GM19452 (cell line): ENCODE results near the gene SNAI3.

Source experiments
- ATAC-seq: cut with Tn5 transposase; IDR thresholded peaks from one replicate; pipeline ENCODE4 v1.9.1; 2021; ENCODE audit not compliant: unreplicated experiment

SNAI3 gene

DNA sequence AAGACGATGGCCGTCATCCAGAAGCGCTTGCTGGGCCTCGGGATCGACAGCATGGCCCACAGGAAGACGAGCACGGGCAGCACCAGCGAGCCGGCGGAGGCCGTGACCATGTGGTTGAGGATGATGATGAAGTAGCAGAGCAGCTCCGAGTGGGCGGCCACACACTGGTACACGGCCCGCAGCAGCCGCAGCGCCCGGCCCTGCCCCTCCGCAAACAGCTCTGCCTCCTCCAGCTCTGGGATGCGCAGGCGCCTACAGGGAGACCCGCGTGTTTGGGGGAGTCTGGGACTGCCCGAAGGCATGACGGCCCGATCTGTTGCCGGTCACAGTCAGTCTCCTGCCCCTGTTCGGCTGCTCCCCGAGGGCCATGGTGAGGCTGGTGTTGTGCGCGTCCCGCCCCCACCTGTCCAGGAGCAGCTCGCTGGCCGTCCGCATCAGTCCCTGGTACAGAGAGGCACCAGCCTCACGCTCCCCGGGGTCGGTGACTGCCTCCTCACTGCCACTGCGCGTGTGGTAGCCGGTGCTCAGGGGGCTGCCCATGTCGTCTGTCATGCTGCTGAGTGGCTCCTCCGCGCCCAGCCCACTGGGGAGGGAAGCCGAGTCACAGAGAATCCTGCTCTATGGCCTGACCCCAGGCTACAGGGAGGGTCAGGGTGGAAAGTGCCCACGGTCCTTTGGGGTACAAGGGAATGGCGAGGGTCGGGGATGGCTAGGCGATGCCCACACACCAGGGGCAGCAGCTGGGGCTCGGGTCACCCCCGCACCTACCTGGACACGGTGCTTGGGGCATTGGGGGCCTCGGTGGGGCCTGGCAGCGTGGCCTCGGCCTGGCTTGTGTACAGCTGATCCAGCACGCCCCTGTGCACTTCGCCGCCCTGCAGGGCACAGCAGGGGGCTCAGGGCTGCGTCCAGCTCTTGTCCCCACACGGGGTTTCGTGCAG is 35.8 kb upstream of the SNAI3 start:
- no peak for ATAC-seq

GRCh38 chr16:88721236-88721635 is 34.9 kb upstream of the SNAI3 start:
- no peak for ATAC-seq

DNA sequence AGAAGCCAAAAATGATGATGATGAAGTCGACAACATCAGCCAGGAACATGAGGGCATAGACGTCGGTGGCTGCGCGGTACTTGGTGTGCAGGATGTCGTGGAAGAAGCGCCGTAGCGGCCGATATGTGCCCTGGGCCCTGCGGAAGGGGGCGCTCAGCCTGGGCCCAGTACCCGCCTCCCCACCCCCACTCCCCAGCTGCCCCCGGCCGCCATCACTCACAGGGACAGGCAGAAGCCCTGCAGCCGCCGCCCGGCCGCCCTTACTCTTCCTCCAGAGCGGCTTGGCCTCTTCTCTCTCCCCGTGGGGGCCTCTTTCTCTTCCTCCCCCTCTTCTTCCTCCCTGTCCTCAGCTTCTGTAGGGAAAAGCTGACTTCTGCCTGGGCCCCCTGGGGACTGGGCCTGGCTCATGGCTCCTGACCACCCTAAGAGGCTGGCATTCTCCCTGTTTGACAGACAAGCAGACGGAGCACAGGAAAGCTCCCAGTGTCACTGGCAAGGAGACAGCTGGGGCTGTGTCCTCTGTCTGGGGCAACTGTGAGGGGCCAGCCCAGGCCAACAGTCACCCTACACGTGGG is 34.2 kb upstream of the SNAI3 start:
- ATAC-seq: no peak

- ATAC-seq: no peak
Measured at GRCh38 chr16:88719933-88720296, 33.6 kb upstream of the SNAI3 start.

GRCh38 chr16:88719267-88719932 is 33.1 kb upstream of the SNAI3 start:
- no peak for ATAC-seq

DNA sequence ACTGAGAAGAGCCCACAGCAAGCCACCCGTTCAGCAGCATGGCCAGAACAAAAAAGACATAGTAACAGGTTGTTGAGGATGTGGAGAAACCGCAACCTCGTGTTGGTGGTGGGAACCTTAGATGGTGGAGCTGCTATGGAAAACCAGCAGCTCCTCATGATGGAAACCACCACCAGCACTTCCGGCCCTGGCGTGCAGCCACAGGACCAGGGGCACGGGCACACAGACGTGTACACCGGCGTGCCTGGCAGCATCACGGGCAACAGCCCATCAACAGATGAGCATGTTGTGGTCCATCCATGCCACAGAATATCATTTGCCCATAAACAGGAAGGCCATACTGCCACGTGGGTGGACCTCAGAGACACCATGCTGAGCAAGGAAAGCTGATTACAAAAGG is 31.9 kb upstream of the SNAI3 start:
- ATAC-seq: no peak

DNA sequence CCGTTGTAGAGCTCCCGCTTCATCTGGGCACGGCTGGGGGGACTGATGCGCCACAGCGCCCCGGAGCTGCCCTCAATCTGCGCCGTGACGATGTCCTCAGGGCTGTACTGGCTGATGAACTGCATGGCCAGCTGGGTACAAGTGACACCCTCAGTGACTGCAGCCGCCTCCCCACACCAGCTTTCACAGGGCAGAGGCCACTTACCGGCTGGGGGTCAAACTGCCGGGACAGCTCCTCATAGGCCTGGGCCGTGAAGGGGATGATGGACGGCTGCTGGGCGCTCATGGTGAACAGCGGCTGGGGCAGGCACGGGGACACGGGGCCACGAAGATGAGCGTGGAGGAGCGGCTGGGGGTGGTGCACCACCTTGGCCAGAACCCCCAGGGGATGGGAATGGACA is 30.3 kb upstream of the SNAI3 start:
- ATAC-seq: no peak

- ATAC-seq: no peak
Measured at GRCh38 chr16:88716201-88716600, 29.9 kb upstream of the SNAI3 start.

- ATAC-seq: no peak
Measured at GRCh38 chr16:88715312-88716190, 29.2 kb upstream of the SNAI3 start.

- ATAC-seq: no peak
Measured at GRCh38 chr16:88714420-88715302, 28.4 kb upstream of the SNAI3 start.

- no peak for ATAC-seq
Measured at GRCh38 chr16:88713568-88714419, 27.5 kb upstream of the SNAI3 start.

DNA sequence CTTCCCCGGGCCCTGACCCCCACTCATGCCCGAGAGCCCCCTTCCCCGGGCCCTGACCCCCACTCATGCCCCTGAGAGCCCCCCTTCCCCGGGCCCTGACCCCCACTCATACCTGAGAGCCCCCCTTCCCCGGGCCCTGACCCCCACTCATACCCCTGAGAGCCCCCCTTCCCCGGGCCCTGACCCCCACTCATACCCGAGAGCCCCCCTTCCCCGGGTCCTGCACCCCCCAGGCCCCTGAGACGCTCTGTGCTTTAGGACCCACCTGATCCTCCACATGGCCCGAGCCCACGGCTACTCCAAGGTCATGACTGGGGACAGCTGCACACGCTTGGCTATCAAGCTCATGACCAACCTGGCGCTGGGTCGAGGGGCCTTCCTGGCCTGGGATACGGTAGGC is 26.7 kb upstream of the SNAI3 start:
- no peak for ATAC-seq

DNA sequence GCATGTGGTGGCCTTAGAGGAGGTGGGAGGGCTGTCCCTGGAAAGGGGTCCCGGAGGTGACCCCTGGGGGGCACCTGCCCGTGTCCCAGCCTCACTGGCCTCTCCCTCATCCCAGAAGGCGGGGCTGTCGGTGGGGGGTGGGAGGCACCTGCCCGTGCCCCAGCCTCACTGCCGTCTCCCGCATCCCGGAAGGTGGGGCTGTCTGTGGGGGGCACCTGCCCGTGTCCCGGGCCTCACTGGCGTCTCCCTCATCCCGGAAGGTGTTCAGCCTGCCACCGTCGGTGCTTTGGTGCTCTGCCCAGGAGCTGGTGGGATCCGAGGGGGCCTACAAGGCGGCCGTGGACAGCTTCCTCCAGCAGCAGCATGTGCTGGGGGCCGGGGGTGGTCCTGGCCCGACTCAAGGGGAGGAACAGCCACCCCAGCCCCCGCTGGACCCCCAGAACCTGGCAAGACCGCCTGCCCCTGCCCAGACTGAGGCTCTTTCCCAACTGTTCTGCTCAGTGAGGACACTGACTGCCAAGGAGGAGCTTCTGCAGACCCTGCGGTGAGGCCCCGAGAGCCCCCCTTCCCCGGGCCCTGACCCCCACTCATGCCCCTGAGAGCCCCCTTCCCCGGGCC is 26.2 kb upstream of the SNAI3 start:
- no peak for ATAC-seq

- ATAC-seq: no peak
Measured at GRCh38 chr16:88711750-88712340, 25.5 kb upstream of the SNAI3 start.

DNA sequence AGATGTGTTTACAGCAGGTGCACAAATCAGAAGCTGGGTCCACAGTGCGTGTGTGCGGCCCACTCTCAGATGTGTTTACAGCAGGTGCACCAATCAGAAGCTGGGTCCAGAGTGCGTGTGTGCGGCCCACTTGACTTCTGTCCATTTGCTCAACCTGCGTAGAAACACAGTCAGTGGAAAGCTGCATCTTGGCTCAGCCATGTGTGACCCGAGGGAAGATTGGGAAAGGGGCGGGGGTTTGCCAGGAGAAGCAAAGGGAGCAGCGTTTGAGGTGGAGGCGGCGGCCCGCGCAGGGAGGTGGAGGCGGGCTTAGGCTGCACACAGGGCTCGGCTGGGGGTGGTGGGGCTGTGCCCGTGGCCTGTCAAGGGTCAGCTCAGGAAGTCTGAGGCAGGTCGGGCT is 24.2 kb upstream of the SNAI3 start:
- ATAC-seq: no peak

DNA sequence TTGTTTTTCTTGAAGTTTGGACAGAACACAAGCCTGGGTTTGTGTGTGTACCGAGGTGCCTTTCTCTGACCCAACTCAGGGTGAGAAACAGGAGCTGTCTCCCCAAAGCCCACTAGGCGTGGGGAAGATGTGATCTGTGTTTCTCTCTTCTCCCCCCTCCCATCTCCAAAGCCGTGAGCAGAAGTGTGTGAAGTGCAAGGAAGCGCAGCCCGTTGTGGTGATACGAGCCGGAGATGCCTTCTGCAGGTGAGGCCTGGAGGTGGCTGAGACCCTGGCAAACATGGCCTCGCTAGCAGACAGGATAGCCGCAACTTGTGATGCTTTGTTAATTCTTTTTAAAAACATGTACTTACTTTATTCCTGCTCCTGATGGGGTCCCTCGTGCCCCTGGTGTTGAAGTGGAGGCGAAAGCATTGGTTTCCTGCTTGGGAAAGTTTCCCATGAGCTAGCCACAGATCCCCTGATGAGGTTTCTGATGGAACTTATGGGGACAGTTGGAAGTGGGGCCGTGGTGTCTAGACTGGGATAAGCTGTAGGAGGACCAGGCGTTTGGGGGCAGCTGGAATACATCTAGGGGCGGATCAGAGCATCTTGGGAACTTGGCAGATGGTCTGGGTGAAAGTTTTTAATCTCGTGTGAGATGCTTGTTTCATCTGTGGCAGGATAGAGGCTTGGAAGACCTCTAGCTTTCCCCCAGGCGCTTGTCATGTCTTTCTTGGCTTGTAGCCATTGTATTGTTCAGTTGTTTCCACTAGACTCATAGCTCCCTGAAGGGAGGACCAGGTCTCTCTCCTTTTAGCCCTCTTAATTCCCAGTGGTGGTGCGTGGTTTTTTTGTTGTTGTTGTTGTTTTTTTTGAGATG is 20.9 kb upstream of the SNAI3 start:
- ATAC-seq: no peak

- ATAC-seq: peak; percentile 57
Measured at GRCh38 chr16:88706229-88706964, 20.1 kb upstream of the SNAI3 start, which contains the start of the genes CTU2 and RNF166. CTU2 (plus strand) TSS chr16:88706503; CDS start chr16:88706531, 28 bp downstream. RNF166 (minus strand) TSS chr16:88706408; CDS start chr16:88706325, 83 bp downstream.
